CD1c-positive myeloid dendritic cell (primary cell): ENCODE data around the gene RNF41.

Source experiments
- DNase-seq: peaks from one replicate; pipeline ENCODE4 v3.0.0-alpha.2; 2016; ENCODE audit errors: extremely low spot score

Gene RNF41

GRCh38 chr12:56152756-56153677 is 68.7 kb downstream of the RNF41 start:
- no peak for DNase-seq
